Ovary (tissue), 9 donors: ENCODE measurements around the gene AP1G2. TPM values are rescaled to one million over a fixed set of nuclear protein-coding genes. Genes with fewer than 3 reads are reported as not detected.

ENCODE experiments used
- DNase-seq, 5 donors: peaks; one replicate each; pipeline ENCODE4 v3.0.0-alpha.2; 2019 to 2020
- H3K27ac ChIP-seq, 2 donors: fragments of 200-600 bp; one replicate each; pipeline versions ENCODE4 v1.5.1 to v1.8.0; 2019 to 2022
- H3K27me3 ChIP-seq: fragments of 200-600 bp; one replicate; pipeline ENCODE4 v1.8.0; 2022
- H3K36me3 ChIP-seq: fragments of 200-600 bp; sonication (generic); one replicate; pipeline ENCODE4 v1.5.1; 2019
- H3K4me1 ChIP-seq: one replicate; pipeline ENCODE4 v1.8.1; 2013; ENCODE audit warnings: mild to moderate bottlenecking, moderate library complexity; ENCODE audit not compliant: insufficient read depth
- H3K4me3 ChIP-seq: fragments of 200-600 bp; sonication (generic); one replicate; pipeline ENCODE4 v1.5.1; 2017
- H3K9me3 ChIP-seq, 2 donors: fragments of 200-600 bp in 1 of 2; sonication (generic) in 1 of 2; one replicate each; pipeline versions ENCODE4 v1.5.1 to v1.8.1; 2013 to 2019; ENCODE audit warnings: mild to moderate bottlenecking in 1 of 2, moderate library complexity in 1 of 2
- CTCF ChIP-seq, 3 donors: fragments of 450-650 bp in 2 of 3; fragments of 200-600 bp in 1 of 3; IDR thresholded peaks; one replicate each; pipeline versions ENCODE4 v1.5.1 to v1.8.0; 2016 to 2022; ENCODE audit warnings: antibody characterized with exemption in 3 of 3, mild to moderate bottlenecking in 1 of 3
- EP300 ChIP-seq: sonication (generic); formaldehyde crosslinking; IDR thresholded peaks from one replicate; pipeline ENCODE4 v1.6.1; 2017; ENCODE audit warnings: antibody characterized with exemption
- POLR2A ChIP-seq: fragments of 450-650 bp; IDR thresholded peaks from one replicate; pipeline ENCODE4 v1.6.1; 2017; ENCODE audit warnings: antibody characterized with exemption, mild to moderate bottlenecking, moderate library complexity
- WGBS, 3 donors: extraction: QIAGEN DNeasy Blood & Tissue Kit in 1 of 3; methylation state at CpG; one replicate each; pipeline versions ENCODE4 v1.1.5 to v1.1.7; 2013 to 2017; 5-methylcytosine and 5-hydroxymethylcytosine counted together
- intact Hi-C, 4 donors: fragments of 100-400 bp; cut with DNase I; formaldehyde crosslinking; loops; one replicate each; pipeline versions ENCODE4 v1.11.0 to v1.15.1; 2022 to 2023
- polyA plus RNA-seq, 2 donors: library from polyadenylated mRNA; stranded (reverse); fragments of 200-250 nt in 1 of 2; fragments of 350-450 nt in 1 of 2; fragmentation: Illumina TruSeq in 1 of 2; extraction: RNeasy Lipid Tissue Mini Kit (QIAGEN cat#74804) in 1 of 2; gene quantifications; one replicate each; pipeline ENCODE4 v1.2.3, GENCODE V29; 2013 to 2014
- total RNA-seq, 7 donors: library from RNA; depleted of rRNA in 2 of 7; stranded (reverse); fragments of >200 nt in 2 of 7; fragmentation: NEBNext Ultra II Directional in 3 of 7; extraction: Animal tissue kit (Norgen Biotek cat#: 25700) in 3 of 7; gene quantifications; one replicate each; pipeline versions ENCODE4 v1.1.0 to v1.2.4, GENCODE V29; 2016 to 2023
- donor health status: DM: no; HTN: no; CAD: no; lungs with moderate emphysema.
- donor health status: DM: no; HTN: no; CAD: no.
- donor health status: Bipolar disorder and iron deficiency.
- donor health status: DM: yes; HTN: yes; CAD: no.
- donor health status: DM: no; HTN: no; CAD: no.
- donor health status: DM: yes; HTN: yes; CAD: no.

Gene AP1G2
- total and polyA plus RNA-seq, 9 donors = 32.0 to 129 (median 87.6) TPM

- no peak for TF ChIP-seq POLR2A
- TF ChIP-seq CTCF (IDR thresholded peaks at IDR 0.05) = no peak
- no peak for TF ChIP-seq EP300
- intact Hi-C loops = no loop called here
- Histone ChIP-seq H3K9me3 (no peaks in the 10 kb centered on the region), H3K4me1 (peaks cover 1% of the 10 kb centered on the region), H3K27me3 (no peaks in the 10 kb centered on the region), H3K27ac (no peak overlapping the region), H3K4me3 (no peak overlapping the region), H3K36me3 (no peaks in the 10 kb centered on the region)
- DNase-seq = no peak
- WGBS, 3 donors = 72 to 77% (median 76%) methylated on average over 4 of the region's 4 CpGs
These were observed 4.9 kb upstream of the AP1G2 start for GRCh38 chr14:23572524-23572828.

GRCh38 chr14:23571701-23572523 lies 4.3 kb upstream of the AP1G2 start:
- intact Hi-C loops = no loop called here
- Histone ChIP-seq H3K27ac (no peak overlapping the region), H3K36me3 (no peaks in the 10 kb centered on the region), H3K9me3 (no peaks in the 10 kb centered on the region), H3K4me3 (no peak overlapping the region), H3K4me1 (peaks cover 1% of the 10 kb centered on the region), H3K27me3 (no peaks in the 10 kb centered on the region)
- TF ChIP-seq CTCF (IDR thresholded peaks at IDR 0.05) = no peak
- no peak for TF ChIP-seq POLR2A
- no peak for TF ChIP-seq EP300
- 75 to 79% (median 78%) methylated on average over 14 of the region's 14 CpGs for WGBS, 3 donors
- DNase-seq = no peak

GRCh38 chr14:23570806-23571483 lies 3.4 kb upstream of the AP1G2 start:
- Histone ChIP-seq H3K4me1 (peaks cover 1% of the 10 kb centered on the region), H3K27me3 (no peaks in the 10 kb centered on the region), H3K36me3 (no peaks in the 10 kb centered on the region), H3K9me3 (no peaks in the 10 kb centered on the region), H3K4me3 (no peak overlapping the region), H3K27ac (no peak overlapping the region)
- no peak for DNase-seq
- TF ChIP-seq POLR2A = no peak
- no peak for TF ChIP-seq CTCF (IDR thresholded peaks at IDR 0.05)
- no peak for TF ChIP-seq EP300
- intact Hi-C loops = no loop called here
- 84 to 89% (median 84%) methylated on average over 23 of the region's 23 CpGs for WGBS, 3 donors

GRCh38 chr14:23569443-23570151 lies 2.0 kb upstream of the AP1G2 start:
- H3K9me3 ChIP-seq = no peaks in the 10 kb centered on the region
- DNase-seq = peak in 1 of 5 donors; percentile 34
- no peak overlapping the region for H3K27ac ChIP-seq
- H3K36me3 ChIP-seq = no peaks in the 10 kb centered on the region
- intact Hi-C loops = loop anchor here in 1 of 4 donors (10.0 kb wide), 1 partner anchor 245 kb away; the partner anchor contains the start of gene PABPN1
- TF ChIP-seq CTCF (IDR thresholded peaks at IDR 0.05) (no peak), POLR2A (no peak), EP300 (no peak)
- H3K4me1 ChIP-seq = no peaks in the 10 kb centered on the region
- H3K27me3 ChIP-seq = no peaks in the 10 kb centered on the region
- 71 to 76% (median 73%) methylated on average over 7 of the region's 7 CpGs for WGBS, 3 donors
- H3K4me3 ChIP-seq = no peak overlapping the region
